K562 (cell line): ENCODE measurements around the gene LRRC70. TPM values are rescaled to one million over a fixed set of nuclear protein-coding genes. Genes with fewer than 3 reads are reported as not detected.

Experiments
- BCL6 ChIP-seq: fragments of 250-450 bp; sonication (Bioruptor Pico); IDR thresholded peaks from 2 replicates; pipeline ENCODE4 v1.4.0; 2020
- CBX5 ChIP-seq: IDR thresholded peaks from 2 replicates; pipeline ENCODE4 v1.6.1; 2014; ENCODE audit warnings: low read depth, borderline replicate concordance
- SREBF1 ChIP-seq: fragments of 150-350 bp; IDR thresholded peaks from 2 replicates; pipeline ENCODE4 v1.6.1; 2014; ENCODE audit warnings: antibody characterized with exemption, low read depth, low read length, borderline replicate concordance
- TARDBP ChIP-seq: fragments of 450-650 bp; IDR thresholded peaks from 2 replicates; pipeline ENCODE4 v1.6.1; 2016
- polyA plus RNA-seq, 8 experiments: library from polyadenylated mRNA; depleted of rRNA in 4 of 8; stranded (reverse) in 5 of 8; unstranded in 3 of 8; fragments of >200 nt; fragmentation: Nextera tagmentation in 2 of 8; fragmentation: Illumina TruSeq in 1 of 8; extraction: Ambion mirVana in 2 of 8; extraction: Trizol in 1 of 8; gene quantifications; 2 replicates each; pipeline versions ENCODE4 v1.2.1 to v1.2.3, GENCODE V29; 2011 to 2014; ENCODE audit warnings: inconsistent platforms in 1 of 8, missing spikeins in 1 of 8
- total RNA-seq, 7 experiments: library from RNA; depleted of rRNA in 6 of 7; stranded (reverse); fragments of >200 nt in 6 of 7; fragmentation: Illumina TruSeq in 2 of 7; extraction: Trizol in 2 of 7; gene quantifications; 2 replicates each; pipeline versions ENCODE4 v1.2.1 to v1.2.3, GENCODE V29; 2011 to 2021; ENCODE audit warnings: low replicate concordance in 1 of 7
- TF ChIP-seq, protein P1 (sequence below), 2 experiments: fragments of 450-650 bp; IDR thresholded peaks; 2 replicates each; pipeline ENCODE4 v1.6.1; 2018; ENCODE audit warnings: mild to moderate bottlenecking in 2 of 2, low read depth in 1 of 2; ENCODE audit not compliant: partially characterized antibody in 2 of 2
- TF ChIP-seq, protein P2 (sequence below): sonication (generic); formaldehyde crosslinking; IDR thresholded peaks from 2 replicates; pipeline ENCODE4 v1.8.1; 2022; ENCODE audit warnings: missing genetic modification reagents
- TF ChIP-seq, protein P3 (sequence below): IDR thresholded peaks from 2 replicates; pipeline ENCODE4 v1.6.1; 2011; ENCODE audit not compliant: insufficient read length; ENCODE audit errors: extremely low read depth
- TF ChIP-seq, protein P4 (sequence below): fragments of 250-450 bp; sonication (Bioruptor Pico); IDR thresholded peaks from 2 replicates; pipeline ENCODE4 v1.8.0; 2021; ENCODE audit warnings: borderline replicate concordance, mild to moderate bottlenecking, moderate library complexity; ENCODE audit not compliant: poor library complexity, severe bottlenecking

LRRC70 gene
- total and polyA plus RNA-seq, 9 of the 15 experiments (the other 6 are each of a cell fraction or from before 2014, with no cell fraction given), result 0.21 to 2.1 (median 0.73) TPM

DNA sequence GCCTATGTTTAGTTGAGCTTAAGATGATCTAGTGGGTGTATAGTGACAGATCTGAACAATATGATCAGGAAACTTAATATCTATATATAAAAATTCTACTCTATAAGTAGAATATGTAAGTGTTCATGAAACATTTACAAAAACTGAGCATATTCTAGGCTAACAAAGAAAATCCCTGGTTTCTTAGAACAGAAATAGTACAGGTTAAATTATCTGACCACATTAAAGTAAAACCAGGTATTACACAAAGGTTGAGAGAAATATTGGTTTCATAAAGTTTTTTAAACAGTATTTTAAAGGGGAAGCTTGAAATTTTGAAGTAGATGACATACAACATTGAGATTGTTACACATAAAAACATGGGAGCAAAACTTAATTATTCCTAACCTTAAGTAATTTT, 39.3 kb downstream of the LRRC70 start (continued):
- TF ChIP-seq, protein P1, sequence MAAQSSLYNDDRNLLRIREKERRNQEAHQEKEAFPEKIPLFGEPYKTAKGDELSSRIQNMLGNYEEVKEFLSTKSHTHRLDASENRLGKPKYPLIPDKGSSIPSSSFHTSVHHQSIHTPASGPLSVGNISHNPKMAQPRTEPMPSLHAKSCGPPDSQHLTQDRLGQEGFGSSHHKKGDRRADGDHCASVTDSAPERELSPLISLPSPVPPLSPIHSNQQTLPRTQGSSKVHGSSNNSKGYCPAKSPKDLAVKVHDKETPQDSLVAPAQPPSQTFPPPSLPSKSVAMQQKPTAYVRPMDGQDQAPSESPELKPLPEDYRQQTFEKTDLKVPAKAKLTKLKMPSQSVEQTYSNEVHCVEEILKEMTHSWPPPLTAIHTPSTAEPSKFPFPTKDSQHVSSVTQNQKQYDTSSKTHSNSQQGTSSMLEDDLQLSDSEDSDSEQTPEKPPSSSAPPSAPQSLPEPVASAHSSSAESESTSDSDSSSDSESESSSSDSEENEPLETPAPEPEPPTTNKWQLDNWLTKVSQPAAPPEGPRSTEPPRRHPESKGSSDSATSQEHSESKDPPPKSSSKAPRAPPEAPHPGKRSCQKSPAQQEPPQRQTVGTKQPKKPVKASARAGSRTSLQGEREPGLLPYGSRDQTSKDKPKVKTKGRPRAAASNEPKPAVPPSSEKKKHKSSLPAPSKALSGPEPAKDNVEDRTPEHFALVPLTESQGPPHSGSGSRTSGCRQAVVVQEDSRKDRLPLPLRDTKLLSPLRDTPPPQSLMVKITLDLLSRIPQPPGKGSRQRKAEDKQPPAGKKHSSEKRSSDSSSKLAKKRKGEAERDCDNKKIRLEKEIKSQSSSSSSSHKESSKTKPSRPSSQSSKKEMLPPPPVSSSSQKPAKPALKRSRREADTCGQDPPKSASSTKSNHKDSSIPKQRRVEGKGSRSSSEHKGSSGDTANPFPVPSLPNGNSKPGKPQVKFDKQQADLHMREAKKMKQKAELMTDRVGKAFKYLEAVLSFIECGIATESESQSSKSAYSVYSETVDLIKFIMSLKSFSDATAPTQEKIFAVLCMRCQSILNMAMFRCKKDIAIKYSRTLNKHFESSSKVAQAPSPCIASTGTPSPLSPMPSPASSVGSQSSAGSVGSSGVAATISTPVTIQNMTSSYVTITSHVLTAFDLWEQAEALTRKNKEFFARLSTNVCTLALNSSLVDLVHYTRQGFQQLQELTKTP (IDR thresholded peaks at IDR 0.05; ENCODE audit: low read depth in 1 of 2, partially characterized antibody in 2 of 2), result no peak
- TF ChIP-seq CBX5 (no peak), BCL6 (CRISPR knock-in tag) (no peak), SREBF1 (no peak), TARDBP (no peak)
- TF ChIP-seq, protein P2, sequence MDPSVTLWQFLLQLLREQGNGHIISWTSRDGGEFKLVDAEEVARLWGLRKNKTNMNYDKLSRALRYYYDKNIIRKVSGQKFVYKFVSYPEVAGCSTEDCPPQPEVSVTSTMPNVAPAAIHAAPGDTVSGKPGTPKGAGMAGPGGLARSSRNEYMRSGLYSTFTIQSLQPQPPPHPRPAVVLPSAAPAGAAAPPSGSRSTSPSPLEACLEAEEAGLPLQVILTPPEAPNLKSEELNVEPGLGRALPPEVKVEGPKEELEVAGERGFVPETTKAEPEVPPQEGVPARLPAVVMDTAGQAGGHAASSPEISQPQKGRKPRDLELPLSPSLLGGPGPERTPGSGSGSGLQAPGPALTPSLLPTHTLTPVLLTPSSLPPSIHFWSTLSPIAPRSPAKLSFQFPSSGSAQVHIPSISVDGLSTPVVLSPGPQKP, result no peak
- TF ChIP-seq, protein P3, sequence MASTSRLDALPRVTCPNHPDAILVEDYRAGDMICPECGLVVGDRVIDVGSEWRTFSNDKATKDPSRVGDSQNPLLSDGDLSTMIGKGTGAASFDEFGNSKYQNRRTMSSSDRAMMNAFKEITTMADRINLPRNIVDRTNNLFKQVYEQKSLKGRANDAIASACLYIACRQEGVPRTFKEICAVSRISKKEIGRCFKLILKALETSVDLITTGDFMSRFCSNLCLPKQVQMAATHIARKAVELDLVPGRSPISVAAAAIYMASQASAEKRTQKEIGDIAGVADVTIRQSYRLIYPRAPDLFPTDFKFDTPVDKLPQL, result no peak
- TF ChIP-seq, protein P4, sequence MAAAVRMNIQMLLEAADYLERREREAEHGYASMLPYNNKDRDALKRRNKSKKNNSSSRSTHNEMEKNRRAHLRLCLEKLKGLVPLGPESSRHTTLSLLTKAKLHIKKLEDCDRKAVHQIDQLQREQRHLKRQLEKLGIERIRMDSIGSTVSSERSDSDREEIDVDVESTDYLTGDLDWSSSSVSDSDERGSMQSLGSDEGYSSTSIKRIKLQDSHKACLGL (CRISPR knock-in tag), result no peak
